ENCODE results near the gene ZCCHC24.

ZCCHC24 gene

DNA sequence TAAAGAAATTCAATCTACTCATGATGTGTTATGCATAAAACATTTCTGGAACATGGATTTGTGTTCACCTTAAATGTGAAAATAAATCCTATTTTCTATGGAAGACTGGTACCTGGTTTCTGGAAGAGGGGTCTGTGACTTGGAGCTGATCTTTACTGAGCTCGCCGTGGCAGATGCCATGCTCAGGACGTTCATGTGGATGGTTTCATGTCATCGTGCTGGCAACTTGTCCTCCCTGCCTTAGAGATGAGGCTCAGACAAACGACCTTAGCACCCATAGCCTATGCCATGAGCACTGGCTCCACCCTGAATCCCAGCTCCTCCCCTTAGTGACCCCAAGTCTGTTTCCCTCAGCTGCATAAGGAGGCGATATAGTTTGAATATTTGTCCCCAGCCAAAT, 90.8 kb downstream of the ZCCHC24 start:
- Histone ChIP-seq H3K36me3 (ENCODE audit: insufficient read depth, low read length) (peaks cover 59% of the 10 kb centered on the region), H3K9ac (ENCODE audit: low read depth, low read length) (no peak overlapping the region), H3K4me3 (ENCODE audit: low read length) (no peak overlapping the region), H3K9me3 (replicated peaks; ENCODE audit: low read length) (no peaks in the 10 kb centered on the region), H3K27me3 (ENCODE audit: control insufficient read depth, insufficient read depth, low read length) (no peaks in the 10 kb centered on the region), H3K4me1 (ENCODE audit: control insufficient read depth, insufficient read depth, low read length) (peaks cover 6% of the 10 kb centered on the region), H3K4me2 (ENCODE audit: low read length) (no peak overlapping the region)

DNA sequence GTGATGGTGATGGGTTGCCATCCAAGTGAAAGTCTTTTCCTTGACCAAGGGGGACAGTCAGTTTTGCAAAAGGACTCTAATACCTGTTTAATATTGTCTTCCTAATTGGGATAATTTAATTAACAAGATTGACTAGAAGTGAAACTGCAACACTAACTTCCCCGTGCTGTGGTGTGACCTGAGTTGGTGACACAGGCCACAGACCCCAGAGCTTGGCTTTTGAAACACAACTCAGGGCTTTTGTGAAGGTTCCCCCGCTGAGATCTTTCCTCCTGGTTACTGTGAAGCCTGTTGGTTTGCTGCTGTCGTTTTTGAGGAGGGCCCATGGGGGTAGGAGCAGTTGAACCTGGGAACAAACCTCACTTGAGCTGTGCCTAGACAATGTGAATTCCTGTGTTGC, 91.3 kb downstream of the ZCCHC24 start:
- Histone ChIP-seq H3K9me3 (replicated peaks; ENCODE audit: low read length) (no peaks in the 10 kb centered on the region), H3K36me3 (ENCODE audit: insufficient read depth, low read length) (peaks cover 64% of the 10 kb centered on the region), H3K4me1 (ENCODE audit: control insufficient read depth, insufficient read depth, low read length) (peaks cover 11% of the 10 kb centered on the region), H3K27me3 (ENCODE audit: control insufficient read depth, insufficient read depth, low read length) (no peaks in the 10 kb centered on the region), H3K4me3 (ENCODE audit: low read length) (no peak overlapping the region), H3K4me2 (ENCODE audit: low read length) (no peak overlapping the region), H3K9ac (ENCODE audit: low read depth, low read length) (no peak overlapping the region)

DNA sequence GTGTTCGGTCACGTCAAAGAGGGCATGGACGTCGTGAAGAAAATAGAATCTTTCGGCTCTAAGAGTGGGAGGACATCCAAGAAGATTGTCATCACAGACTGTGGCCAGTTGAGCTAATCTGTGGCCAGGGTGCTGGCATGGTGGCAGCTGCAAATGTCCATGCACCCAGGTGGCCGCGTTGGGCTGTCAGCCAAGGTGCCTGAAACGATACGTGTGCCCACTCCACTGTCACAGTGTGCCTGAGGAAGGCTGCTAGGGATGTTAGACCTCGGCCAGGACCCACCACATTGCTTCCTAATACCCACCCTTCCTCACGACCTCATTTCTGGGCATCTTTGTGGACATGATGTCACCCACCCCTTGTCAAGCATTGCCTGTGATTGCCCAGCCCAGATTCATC, 91.7 kb downstream of the ZCCHC24 start:
- Histone ChIP-seq H3K4me2 (ENCODE audit: low read length) (no peak overlapping the region), H3K4me1 (ENCODE audit: control insufficient read depth, insufficient read depth, low read length) (peaks cover 15% of the 10 kb centered on the region), H3K4me3 (ENCODE audit: low read length) (no peak overlapping the region), H3K27me3 (ENCODE audit: control insufficient read depth, insufficient read depth, low read length) (no peaks in the 10 kb centered on the region), H3K9me3 (replicated peaks; ENCODE audit: low read length) (no peaks in the 10 kb centered on the region), H3K9ac (ENCODE audit: low read depth, low read length) (no peak overlapping the region), H3K36me3 (ENCODE audit: insufficient read depth, low read length) (peaks cover 68% of the 10 kb centered on the region)

DNA sequence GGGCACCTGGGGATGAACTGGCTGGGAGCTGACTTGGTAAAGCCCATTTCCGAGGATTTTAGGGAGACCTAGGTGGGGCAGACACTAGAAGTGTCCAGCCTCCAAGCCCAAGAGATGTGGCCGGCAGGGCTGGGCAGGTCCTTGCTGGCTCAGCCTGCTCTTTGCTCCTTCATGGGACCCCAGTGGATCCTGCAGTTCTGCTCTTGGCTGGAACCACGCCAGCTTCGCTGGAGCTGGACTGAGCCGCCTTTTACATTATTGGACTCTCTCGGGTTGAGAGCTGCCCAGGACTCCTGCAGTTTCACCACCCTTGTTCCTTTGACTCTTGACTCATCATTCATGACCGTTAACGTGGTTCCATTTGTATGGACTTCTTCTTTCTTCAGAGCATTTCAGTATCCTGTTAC, 92.4 kb downstream of the ZCCHC24 start:
- Histone ChIP-seq H3K27me3 (ENCODE audit: control insufficient read depth, insufficient read depth, low read length) (no peaks in the 10 kb centered on the region), H3K9ac (ENCODE audit: low read depth, low read length) (no peak overlapping the region), H3K36me3 (ENCODE audit: insufficient read depth, low read length) (peaks cover 71% of the 10 kb centered on the region), H3K9me3 (replicated peaks; ENCODE audit: low read length) (no peaks in the 10 kb centered on the region), H3K4me3 (ENCODE audit: low read length) (no peak overlapping the region), H3K4me2 (ENCODE audit: low read length) (no peak overlapping the region), H3K4me1 (ENCODE audit: control insufficient read depth, insufficient read depth, low read length) (peaks cover 20% of the 10 kb centered on the region)

DNA sequence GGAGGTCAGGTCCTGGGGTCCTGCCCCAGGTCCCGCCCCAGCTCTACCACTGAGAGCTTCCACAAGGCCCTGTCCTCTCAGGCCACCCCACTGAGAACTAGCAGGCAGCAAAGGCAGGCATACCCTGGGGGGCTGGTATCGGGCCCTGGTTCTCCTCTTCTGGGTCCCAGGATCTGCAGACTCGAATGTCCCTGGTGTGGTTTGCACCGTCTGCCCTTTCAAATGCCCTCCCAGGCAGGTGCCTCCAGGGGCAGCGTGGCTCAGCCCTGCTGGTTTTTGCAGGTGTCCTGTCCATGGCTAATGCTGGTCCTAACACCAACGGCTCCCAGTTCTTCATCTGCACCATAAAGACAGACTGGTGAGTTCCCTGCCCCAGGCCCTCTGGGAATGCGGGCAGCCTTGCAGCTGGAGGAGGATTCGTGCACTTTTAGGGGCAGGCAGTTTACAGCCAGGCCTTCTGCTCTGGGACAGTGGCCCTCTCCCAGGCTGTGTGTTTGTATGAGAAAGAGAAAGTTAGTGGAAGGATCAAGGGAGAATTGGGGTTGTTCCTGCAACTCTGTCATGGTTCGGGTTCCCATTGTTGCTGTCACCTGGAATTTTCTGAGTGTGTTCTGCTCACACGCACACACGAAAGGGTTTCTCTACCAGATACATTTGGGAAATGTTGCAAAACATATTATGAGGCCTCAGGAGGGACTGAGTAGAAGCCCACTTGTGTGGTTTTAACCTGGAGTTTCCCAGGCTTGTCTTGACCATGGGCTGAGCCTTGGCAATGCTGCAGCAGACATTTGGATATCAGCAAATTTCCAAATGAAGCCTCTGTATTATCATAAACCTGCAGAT, 93.2 kb downstream of the ZCCHC24 start:
- Histone ChIP-seq H3K36me3 (ENCODE audit: insufficient read depth, low read length) (peaks cover 71% of the 10 kb centered on the region), H3K4me3 (ENCODE audit: low read length) (no peak overlapping the region), H3K4me1 (ENCODE audit: control insufficient read depth, insufficient read depth, low read length) (peaks cover 20% of the 10 kb centered on the region), H3K9me3 (replicated peaks; ENCODE audit: low read length) (no peaks in the 10 kb centered on the region), H3K27me3 (ENCODE audit: control insufficient read depth, insufficient read depth, low read length) (no peaks in the 10 kb centered on the region), H3K9ac (ENCODE audit: low read depth, low read length) (no peak overlapping the region), H3K4me2 (ENCODE audit: low read length) (no peak overlapping the region)

DNA sequence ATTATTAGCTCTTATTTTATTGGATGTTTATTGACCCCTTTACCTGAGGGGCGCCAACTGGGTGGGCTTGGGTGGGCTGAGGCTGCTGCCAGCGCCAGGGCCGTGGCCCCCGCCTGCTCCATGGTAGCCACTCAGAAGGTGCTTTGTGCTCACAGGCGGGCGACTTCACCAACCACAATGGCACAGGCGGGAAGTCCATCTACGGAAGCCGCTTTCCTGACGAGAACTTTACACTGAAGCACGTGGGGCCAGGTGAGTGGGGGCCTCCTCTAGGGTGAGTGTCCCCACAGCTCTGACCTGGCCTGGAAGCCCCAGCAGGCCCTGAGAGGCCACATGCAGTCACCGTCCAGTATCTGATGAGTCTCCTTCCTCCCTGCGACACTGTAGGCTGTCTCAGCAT, 94.1 kb downstream of the ZCCHC24 start:
- H3K36me3 ChIP-seq (ENCODE audit: insufficient read depth, low read length): peaks cover 71% of the 10 kb centered on the region
- H3K9me3 ChIP-seq (replicated peaks; ENCODE audit: low read length): no peaks in the 10 kb centered on the region
- H3K9ac ChIP-seq (ENCODE audit: low read depth, low read length): no peak overlapping the region
- peaks cover 26% of the 10 kb centered on the region for H3K4me1 ChIP-seq (ENCODE audit: control insufficient read depth, insufficient read depth, low read length)
- no peaks in the 10 kb centered on the region for H3K27me3 ChIP-seq (ENCODE audit: control insufficient read depth, insufficient read depth, low read length)
- H3K4me2 ChIP-seq (ENCODE audit: low read length): no peak overlapping the region
- no peak overlapping the region for H3K4me3 ChIP-seq (ENCODE audit: low read length)

DNA sequence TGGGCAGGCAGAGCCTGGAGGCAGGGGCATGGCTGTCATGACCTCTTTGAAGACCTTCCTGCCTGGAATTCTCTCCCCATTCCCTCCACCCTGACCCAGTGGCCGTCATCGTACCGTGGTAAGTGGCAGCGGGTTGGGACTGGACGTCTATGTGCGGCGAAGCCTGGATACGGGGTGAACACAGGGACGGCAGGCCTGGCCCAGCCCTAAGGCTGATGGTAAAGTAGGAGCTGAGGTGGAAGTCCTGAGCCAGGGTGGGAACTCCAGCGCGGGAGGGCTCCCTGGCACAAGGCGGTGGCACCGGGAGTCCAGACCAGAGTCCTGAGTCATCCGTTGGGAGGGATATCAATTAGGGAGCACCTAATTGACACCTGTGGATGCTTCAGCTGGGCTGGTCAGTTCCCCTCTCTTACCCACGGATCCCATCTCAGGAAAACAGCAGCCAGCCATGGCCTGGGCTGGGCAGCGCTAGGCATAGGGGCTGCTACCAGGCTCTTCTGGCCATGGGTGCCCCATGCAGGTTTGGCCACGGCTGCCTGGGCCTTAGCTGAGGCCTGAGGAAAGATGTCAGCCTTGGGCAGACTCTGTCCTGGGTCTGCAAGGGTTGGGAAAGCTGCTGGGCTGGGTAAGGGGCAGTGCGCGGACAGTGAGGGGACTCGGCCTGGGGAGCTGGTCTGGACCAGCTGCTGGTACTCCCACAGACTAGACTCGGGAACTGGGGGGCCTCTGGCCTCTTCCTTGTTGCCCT, 94.8 kb downstream of the ZCCHC24 start:
- Histone ChIP-seq H3K4me1 (ENCODE audit: control insufficient read depth, insufficient read depth, low read length) (peaks cover 26% of the 10 kb centered on the region), H3K4me3 (ENCODE audit: low read length) (no peak overlapping the region), H3K9ac (ENCODE audit: low read depth, low read length) (no peak overlapping the region), H3K9me3 (replicated peaks; ENCODE audit: low read length) (no peaks in the 10 kb centered on the region), H3K27me3 (ENCODE audit: control insufficient read depth, insufficient read depth, low read length) (no peaks in the 10 kb centered on the region), H3K36me3 (ENCODE audit: insufficient read depth, low read length) (peaks cover 70% of the 10 kb centered on the region), H3K4me2 (ENCODE audit: low read length) (no peak overlapping the region)

DNA sequence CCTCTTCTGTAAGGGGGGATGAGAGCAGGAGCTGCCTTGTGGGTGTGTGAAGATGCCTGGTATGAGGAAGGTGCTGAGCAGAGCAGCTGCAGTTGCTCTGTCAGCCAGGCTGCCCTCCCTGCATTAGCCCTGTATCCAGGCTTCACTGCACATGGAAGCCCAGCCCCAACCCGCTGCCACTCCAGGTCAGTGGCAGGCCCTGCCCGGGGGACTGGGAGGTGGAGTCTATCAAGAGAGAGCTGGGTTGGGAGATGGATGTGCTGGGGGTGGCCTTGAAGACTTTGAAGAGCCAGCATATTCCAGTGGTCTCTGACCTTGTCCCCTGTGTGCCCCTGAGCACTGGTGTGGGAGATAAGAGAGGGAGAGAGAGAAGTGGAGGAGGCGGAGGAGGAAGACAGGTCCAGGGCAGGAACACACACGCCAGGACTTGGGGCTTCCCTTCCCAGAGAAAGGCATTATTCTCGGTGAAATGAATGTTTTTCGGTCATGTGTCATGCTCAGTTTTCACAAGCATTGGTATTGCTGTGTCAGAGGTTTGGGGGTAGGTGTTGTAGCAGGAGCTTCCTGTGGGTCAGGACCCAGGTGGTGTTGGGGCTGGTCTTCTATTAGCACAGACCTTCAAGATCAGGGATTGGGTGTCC, 95.5 kb downstream of the ZCCHC24 start:
- Histone ChIP-seq H3K4me3 (ENCODE audit: low read length) (peak overlapping the region; percentile 89), H3K27me3 (ENCODE audit: control insufficient read depth, insufficient read depth, low read length) (no peaks in the 10 kb centered on the region), H3K36me3 (ENCODE audit: insufficient read depth, low read length) (peaks cover 63% of the 10 kb centered on the region), H3K9me3 (replicated peaks; ENCODE audit: low read length) (no peaks in the 10 kb centered on the region), H3K9ac (ENCODE audit: low read depth, low read length) (peak overlapping the region; percentile 95), H3K4me2 (ENCODE audit: low read length) (peak overlapping the region; percentile 98), H3K4me1 (ENCODE audit: control insufficient read depth, insufficient read depth, low read length) (peaks cover 26% of the 10 kb centered on the region)

DNA sequence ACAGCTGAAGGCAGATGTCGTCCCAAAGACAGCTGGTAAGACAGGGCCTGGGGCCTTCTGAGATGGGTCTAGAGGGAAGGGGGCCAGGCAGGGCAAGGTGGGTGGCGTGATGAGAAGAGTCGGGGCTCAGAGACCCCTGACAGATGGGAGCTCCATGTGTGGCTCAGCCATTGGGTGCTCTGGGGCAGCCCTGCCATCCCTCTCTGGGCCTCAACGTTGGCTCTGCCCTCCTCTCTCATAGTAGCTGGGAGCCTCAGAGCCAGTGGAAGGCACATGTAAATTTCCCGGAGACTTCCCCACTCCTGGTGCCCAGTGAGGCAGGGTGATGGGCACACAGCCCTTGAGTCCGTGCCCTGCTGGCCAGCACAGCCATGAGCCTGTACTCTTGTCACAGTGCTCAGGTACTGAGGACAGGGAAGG, 96.3 kb downstream of the ZCCHC24 start:
- Histone ChIP-seq H3K36me3 (ENCODE audit: insufficient read depth, low read length) (peaks cover 55% of the 10 kb centered on the region), H3K4me1 (ENCODE audit: control insufficient read depth, insufficient read depth, low read length) (peaks cover 26% of the 10 kb centered on the region), H3K9ac (ENCODE audit: low read depth, low read length) (peak overlapping the region; percentile 95), H3K27me3 (ENCODE audit: control insufficient read depth, insufficient read depth, low read length) (no peaks in the 10 kb centered on the region), H3K4me2 (ENCODE audit: low read length) (peak overlapping the region; percentile 98), H3K4me3 (ENCODE audit: low read length) (peak overlapping the region; percentile 89), H3K9me3 (replicated peaks; ENCODE audit: low read length) (no peaks in the 10 kb centered on the region)

DNA sequence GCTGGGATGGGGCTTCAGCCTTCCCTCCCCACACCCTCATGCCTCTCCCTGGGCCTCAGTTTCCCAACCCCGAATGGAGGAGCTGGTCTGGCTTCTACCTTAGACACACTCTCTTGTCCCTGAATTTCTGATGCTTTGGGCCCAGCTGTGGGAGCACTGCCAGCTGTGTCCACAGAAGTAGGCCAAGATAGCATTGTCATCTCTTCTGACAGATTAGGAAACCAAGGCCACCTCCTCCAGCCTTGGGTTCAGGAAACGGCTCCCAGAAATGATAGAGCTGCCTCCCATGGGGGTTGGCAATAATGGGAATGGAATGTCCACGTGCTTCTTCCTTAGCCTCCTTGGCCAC, 96.8 kb downstream of the ZCCHC24 start:
- Histone ChIP-seq H3K9me3 (replicated peaks; ENCODE audit: low read length) (no peaks in the 10 kb centered on the region), H3K4me3 (ENCODE audit: low read length) (peak overlapping the region; percentile 89), H3K27me3 (ENCODE audit: control insufficient read depth, insufficient read depth, low read length) (no peaks in the 10 kb centered on the region), H3K4me2 (ENCODE audit: low read length) (peak overlapping the region; percentile 98), H3K4me1 (ENCODE audit: control insufficient read depth, insufficient read depth, low read length) (peaks cover 26% of the 10 kb centered on the region), H3K36me3 (ENCODE audit: insufficient read depth, low read length) (peaks cover 51% of the 10 kb centered on the region), H3K9ac (ENCODE audit: low read depth, low read length) (peak overlapping the region; percentile 95)

DNA sequence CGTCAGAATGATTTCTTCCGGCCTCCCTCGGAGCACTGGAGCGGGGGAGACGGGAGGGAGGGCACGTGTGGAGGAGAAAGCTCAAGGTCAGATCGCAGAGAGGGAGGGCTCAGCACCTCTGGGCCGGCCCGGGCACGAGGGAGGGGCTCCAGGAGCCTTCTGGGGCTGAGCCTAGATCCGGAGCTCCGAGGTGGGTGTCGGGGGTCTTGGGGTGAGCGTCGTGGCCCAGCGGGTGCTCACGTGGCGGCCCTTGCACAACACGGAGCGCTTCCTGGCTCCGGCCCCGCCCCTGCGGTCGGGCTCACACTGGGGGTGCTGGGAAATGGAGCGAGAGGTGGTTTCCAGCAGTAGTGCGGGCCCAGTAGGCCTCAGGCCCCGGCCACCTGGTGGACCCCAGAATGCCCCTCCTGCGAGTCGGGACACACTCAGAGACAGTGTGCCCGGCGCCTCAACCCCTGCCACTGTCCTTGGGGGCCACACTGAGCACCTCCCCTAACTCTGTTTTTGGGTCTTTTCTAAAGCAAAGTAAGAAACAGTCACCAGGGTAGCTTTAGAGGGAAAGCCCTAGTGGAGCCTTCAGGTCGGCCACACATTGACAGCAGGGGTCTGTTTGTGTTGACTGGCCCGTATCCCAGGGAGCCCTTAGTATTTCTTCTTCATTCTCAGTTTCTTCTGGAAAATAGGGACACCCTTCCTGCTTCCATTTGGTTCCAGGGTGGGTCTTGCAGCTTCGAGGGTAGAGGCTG, 97.4 kb downstream of the ZCCHC24 start:
- Histone ChIP-seq H3K9ac (ENCODE audit: low read depth, low read length) (peak overlapping the region; percentile 95), H3K27me3 (ENCODE audit: control insufficient read depth, insufficient read depth, low read length) (no peaks in the 10 kb centered on the region), H3K36me3 (ENCODE audit: insufficient read depth, low read length) (peaks cover 45% of the 10 kb centered on the region), H3K4me1 (ENCODE audit: control insufficient read depth, insufficient read depth, low read length) (peaks cover 26% of the 10 kb centered on the region), H3K4me2 (ENCODE audit: low read length) (peak overlapping the region; percentile 98), H3K4me3 (ENCODE audit: low read length) (peak overlapping the region; percentile 89), H3K9me3 (replicated peaks; ENCODE audit: low read length) (no peaks in the 10 kb centered on the region)
